GM23248 (cell line): ENCODE data around the gene OR5A1.

Experiments
- EZH2 ChIP-seq: fragments of 200-600 bp; sonication (generic); IDR thresholded peaks from 2 replicates; pipeline ENCODE4 v1.6.1; 2018; ENCODE audit warnings: antibody characterized with exemption, mild to moderate bottlenecking; ENCODE audit not compliant: insufficient read depth, poor library complexity, severe bottlenecking
- EZH2phosphoT487 ChIP-seq: fragments of 200-600 bp; sonication (generic); IDR thresholded peaks from 2 replicates; pipeline ENCODE4 v1.6.1; 2018; ENCODE audit warnings: antibody characterized with exemption, moderate library complexity, mild to moderate bottlenecking, low read depth; ENCODE audit not compliant: insufficient read depth

- TF ChIP-seq EZH2 (no peak), EZH2phosphoT487 (no peak)
Observed at GRCh38 chr11:59429924-59430516, 6.2 kb upstream of the OR5A1 start.
